B cell (primary cell): ENCODE data around the gene GPX8.

Experiments
- CTCF ChIP-seq: fragments of 200-600 bp; IDR thresholded peaks from one replicate; pipeline ENCODE4 v1.8.0; 2022; ENCODE audit warnings: antibody characterized with exemption, mild to moderate bottlenecking
- EZH2 ChIP-seq: IDR thresholded peaks from 2 replicates; pipeline ENCODE4 v1.6.1; 2012; ENCODE audit warnings: borderline replicate concordance, low read depth, mild to moderate bottlenecking, moderate library complexity, low read length; ENCODE audit not compliant: insufficient read depth, poor library complexity, severe bottlenecking

GRCh38 chr5:55151923-55152842 is 7.8 kb upstream of the GPX8 start:
- TF ChIP-seq EZH2 (no peak), CTCF (no peak)
